Stimulated activated CD4-positive, alpha-beta T cell treated with anti-CD3 and anti-CD28 coated beads, Interleukin-15, amount 100 ng/mL, for 48 hours (primary cell): Measurements from ENCODE around the gene AMOT.

Source experiments
- DNase-seq, 2 donors: peaks; one replicate each; pipeline ENCODE4 v3.0.0-alpha.2; 2020; ENCODE audit warnings: low read depth in 2 of 2

The AMOT gene

DNA sequence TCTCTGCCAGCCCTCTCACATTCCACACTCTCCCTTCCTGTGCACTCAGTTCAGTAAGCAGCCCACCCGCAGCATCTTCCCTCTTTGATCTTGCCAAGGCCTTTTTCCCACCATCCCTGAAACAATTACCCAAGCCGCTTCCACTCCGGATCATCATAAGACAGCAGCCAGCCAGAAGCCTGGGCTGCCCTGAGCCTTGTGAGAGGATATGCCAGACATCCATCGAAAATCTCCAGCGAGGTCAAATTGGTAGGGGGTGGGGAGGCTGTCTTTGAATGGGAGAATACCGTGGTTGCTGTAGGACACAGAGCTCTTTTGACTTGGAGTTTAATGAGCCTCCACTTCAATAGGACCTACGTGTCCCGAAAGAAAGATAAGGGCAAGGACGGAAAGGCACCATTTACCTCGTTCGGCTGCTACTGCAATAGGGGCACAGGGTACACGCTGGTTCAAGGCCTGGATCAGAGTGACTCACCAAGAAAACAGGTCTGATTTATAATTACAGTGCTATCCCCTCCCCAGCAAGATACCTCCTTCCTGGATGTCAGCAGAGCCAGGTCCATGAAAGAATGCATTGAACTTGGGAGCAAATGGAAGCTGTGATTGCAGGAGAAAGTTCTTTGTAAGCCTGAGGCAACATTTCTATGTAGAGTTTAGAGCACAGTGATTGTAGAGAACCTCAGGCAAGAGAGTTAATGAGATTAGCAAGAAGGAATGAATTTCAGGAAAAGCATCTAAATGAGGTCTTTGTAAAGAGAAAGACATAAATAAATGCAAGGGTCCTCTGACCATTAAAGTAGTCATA, 39.5 kb downstream of the AMOT start:
- no peak for DNase-seq

DNA sequence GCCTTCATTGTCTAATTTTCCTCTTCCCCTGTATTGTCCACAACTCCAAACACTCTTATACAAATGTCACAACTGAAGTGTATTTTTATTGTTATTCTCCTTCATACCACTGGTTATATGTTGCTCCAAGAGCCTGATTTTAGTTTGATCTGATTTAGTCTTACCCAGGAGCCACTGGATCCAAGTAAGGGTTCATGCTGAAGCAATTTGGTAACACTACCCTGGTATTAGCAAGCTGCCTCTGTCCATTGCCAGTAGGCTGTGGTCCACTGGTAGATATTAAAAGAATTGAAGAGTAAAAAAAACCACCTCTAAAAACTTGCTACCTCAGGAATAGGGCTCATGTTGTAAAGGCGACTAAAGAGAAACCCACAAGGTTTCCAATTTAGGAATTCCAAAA, 41.2 kb downstream of the AMOT start:
- DNase-seq = no peak

DNA sequence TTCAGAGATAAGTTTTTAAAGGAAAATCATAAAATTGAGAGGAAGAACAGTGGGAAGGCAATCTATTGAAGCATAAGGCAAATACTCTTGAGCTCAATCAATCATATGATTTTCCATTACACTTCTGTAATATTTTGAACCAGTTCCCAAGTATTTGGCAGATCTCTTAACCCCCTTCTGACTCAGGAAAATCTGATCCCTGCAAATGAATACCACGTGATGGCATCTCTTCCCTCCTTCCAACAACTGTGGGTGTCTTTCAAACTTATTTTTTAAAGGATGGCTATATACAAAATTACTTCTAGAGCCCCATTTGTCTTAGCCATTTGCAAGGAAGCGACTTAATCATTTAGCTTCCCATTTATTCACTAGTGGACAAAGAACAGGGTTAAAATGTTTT, 41.9 kb downstream of the AMOT start:
- no peak for DNase-seq

DNA sequence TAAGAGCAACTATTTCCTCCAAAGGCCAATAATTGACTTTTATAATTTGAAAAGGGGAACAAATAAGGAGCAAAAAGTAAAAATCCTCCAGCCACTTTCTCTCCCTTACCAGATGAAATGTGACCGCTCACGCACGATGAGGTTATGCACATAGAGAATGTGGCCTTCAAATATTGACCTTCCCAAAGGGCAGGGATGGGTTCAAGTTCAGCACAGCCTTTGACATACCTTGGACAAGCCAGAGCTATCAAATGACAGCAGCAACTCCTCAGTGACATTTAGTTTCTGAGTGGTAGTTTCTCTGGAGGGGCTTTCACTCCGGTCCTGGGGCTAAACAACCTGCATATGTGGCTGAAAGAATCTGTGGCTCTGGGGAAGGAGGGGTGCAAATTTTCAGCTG, 50.7 kb downstream of the AMOT start:
- DNase-seq = no peak

DNA sequence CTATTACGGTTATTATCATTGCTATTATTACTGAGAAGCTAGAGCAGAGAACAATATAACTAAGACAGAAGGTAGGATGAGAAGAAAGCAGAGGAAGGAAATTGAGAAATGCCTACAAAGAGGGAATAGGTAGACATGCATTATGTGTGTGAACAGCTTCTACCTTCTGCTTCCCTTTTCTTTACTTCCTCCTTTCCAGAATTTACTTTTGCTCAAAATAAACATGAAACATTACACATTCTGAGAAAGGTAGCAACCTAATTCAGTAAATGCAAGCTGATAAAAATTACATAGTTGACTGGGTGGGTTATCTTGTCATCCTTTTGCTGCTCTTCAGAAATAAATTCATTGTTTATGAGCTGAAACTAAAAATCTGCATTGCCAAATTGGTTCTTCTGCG, 54.6 kb downstream of the AMOT start:
- no peak for DNase-seq

DNA sequence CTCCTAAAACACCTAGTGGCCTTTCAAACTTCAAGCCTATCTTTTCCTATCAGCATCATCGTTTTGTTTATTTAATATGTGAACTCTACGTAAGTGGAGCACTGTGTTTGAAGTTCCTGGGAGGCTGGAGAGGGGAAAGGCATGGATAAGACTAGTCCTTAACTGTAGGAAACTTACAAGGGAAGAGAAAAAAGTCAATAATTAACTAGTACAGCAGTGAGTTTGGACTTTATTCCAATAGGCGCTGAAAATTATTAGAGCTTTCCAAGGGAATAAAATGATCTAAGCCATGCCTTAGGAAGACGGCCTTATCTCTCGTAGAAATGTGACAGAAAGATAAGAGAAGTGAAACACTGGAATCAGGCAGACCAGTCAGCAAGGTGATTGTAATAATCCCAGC, 55.3 kb downstream of the AMOT start:
- DNase-seq = no peak

DNA sequence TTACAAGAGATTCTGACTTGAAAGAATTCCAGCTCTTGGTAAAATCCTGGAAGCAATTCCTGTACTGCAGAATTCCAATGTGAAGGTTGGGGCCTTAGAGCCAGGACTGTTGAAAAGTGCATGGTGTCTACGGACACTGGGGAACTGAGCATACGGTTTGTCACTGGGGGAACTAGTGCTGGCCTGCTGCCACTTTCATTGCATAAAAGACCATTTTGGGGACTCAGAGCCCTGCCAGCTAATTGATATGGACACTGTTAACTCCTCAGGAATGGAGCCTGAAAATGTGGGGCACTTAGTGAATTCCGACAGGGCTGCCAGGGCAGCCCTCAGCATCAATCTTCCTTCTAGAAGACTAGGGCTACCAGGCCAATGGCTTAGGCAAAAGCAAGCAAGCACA, 55.9 kb downstream of the AMOT start:
- no peak for DNase-seq

DNA sequence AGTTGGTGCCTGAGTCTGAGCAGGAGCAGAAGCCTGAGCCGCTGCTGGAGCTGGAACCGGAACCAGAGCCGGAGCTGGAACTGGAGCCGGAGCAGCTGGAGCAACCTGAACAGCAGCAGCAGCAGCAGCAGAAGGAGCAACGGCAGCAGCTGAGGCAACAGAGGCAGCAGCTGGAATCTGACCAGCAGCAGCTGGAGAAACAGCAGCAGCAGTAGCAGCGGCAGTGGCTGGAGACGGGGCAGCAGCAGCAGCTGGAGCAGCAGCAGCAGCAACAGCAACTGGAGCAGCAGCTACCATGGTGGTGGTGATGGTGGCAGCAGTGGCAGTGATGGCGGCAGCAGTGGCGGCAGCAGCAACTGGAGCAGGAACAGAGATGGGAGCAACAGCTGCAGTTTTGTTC, 61.5 kb downstream of the AMOT start:
- DNase-seq = no peak

DNA sequence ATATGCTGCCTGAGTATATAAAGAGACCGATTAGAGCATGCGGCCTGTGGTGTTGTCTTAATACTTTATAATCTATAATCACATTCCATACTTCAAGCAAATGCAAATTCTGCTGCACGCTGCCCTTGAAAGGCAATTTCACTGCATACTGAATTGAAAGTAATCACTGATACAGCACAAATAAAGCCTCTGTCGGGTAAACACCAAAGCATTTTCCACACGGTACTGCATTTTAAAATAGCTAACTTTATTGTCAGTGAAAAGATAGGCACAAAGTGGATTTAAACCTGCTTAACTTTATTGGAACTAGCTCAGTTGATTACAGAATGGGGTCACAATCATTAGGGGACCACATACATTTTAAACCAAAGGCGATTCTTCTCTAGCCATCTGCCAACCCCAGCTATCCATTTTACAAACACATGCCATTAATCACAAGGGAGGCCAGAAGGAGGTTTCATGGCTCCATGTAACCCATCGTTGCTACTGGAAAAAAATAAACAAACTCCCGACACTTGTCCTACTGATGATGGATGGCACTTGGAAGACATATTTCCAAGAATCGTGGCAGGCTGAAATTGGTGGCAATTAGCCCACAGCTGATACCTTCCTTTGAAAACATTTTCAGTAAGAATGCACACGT, 65.9 kb downstream of the AMOT start:
- DNase-seq = no peak

DNA sequence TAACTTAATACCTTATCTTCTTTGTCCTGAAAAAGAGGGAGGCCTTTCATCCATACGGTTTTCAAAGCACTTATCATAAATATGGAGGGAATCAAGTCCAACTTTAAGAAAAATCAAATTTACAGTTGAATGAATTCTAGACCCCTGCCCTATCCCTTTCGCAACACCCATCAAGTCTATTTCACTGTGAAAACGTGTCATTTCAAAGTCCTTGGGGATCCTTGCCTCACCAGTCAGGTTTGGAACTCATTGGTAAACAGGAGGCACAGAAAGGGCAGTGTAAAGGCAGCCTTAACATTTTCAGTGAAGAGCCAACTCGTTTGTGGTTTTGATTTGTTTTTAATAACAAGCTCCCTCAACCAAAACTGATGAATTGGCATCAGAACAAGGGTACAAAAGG, 66.5 kb downstream of the AMOT start:
- DNase-seq = no peak

DNA sequence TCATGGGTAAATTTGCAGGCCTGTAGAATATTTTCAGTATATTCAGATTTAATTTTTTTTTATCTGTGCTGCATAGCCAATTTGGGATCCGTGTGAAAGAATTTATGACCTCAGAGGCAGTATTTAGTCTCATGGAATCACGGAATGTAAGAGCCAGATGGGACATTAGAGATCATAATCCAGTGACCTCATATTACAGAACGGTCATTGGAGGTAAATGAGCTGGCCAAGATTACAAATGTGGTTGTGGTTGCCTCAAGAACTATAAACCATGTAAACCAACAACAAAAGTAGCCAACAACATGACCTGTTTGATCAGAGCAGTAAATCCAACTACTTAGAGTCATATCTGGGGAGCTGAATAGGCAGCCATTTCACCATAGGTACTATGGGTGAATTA, 71.6 kb downstream of the AMOT start:
- no peak for DNase-seq

DNA sequence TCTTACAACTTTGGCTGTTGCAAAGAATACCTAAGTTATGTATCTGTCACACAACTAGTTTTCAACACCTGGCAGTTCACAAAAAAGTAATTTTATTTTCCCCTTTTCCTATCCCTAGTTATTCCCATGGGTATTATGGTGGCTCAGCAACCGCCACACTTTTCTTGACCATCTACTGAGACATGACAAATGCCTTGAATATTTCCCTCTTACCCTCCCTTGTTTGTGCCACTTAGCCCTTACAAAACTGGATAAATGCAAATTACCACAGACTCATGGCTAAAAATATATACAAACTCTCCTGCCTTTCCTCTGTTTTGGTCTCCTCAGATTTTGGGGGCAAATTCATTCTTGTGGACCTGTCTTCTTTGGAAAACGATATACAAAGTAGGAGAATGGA, 72.1 kb downstream of the AMOT start:
- no peak for DNase-seq

DNA sequence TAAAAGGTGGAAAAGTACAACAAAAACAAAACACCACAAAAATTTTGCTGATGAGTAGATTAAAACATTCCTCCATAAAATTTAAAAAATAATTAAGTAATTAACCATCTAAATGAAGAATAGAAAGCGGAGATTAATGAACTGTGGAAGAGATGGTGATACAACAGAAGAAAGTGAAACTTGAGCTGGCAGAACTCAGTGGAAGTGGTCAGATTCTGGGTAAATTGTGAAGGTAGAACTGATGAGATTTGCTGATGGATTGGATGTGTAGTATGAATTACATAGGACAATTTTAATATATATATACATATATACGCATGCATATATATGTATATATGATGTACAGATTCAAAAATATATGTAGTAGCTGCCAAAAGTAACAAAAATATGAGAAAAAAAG, 73.9 kb downstream of the AMOT start:
- no peak for DNase-seq

DNA sequence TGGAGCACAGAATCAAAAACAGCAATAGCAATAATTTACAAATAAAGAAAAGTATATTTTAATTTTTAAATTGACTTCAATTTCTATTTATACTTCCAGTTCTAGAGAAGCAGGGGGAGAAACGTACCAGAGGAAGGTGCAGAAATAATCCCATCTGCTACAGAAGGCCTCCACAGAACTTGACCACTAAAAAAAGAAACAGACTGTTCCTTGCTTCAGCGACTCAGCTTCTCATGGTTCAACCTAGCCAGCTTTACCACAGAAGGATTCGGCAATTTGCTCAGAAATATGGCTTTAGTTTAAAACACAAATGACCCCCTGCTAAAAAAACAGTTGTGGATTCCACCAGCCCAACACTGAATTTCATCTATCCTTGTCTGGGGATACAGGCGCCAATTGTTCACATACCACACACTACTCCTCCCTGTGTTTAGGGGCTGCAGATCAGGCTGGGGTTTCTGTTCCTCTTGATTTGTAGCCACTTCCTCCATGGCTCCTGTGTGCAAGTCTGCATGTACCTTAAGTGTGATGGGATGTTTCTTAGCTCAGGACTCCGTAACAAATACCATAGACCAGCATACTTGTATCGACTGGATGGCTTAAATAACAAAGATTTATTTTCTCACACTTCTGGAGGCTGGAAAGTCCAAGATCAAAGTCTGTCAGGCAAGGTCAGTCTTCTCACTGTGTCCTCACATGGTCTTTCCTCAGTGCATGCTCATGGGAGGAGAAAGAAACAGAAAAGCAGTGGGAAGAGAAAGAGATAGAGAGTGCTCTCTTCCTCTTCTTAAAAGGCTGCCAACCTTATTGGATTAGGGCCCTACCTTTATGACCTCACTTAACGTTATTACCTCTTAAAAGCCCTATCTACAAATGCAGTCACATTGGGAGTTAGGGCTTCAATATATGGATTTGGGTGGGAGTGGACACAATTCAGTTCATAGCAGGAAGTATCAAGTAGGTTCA, 79.1 kb downstream of the AMOT start:
- no peak for DNase-seq

DNA sequence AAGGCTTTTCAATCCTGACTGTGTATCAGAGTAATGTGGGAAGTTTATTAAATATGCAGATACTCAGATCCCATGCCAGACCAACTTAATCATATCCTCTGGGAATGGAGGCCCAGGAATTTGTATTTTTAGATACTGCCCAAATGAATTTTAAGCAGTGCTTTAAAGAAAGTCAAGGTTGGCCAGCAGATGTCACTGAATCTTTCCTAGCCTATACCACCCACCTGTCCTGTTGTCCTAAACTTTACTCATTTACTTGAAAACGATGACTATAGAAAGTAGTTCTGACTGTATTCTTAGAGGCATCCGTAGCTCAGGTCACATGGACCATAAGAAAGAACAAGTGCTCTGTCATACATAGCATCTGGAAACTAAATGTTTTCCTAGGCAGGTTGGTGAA, 79.9 kb downstream of the AMOT start:
- DNase-seq = no peak

DNA sequence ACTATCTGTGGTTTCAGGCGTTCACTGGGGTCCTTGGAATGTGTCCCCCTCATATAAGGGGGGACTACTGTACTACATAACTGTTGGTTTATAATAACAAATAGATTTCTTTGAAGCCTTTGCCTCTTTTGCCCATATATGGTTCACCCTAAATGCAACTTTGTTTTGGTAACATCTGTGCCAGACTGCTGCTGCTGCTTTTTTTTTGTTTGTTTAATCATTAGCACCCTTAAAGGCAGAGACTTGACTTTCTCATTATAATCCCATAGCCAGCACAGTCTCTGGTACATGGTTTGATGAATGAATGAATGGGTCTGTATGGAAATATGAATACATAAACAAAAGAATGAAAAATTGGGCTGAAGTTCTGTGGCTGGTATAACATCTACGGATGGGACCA, 80.7 kb downstream of the AMOT start:
- no peak for DNase-seq

DNA sequence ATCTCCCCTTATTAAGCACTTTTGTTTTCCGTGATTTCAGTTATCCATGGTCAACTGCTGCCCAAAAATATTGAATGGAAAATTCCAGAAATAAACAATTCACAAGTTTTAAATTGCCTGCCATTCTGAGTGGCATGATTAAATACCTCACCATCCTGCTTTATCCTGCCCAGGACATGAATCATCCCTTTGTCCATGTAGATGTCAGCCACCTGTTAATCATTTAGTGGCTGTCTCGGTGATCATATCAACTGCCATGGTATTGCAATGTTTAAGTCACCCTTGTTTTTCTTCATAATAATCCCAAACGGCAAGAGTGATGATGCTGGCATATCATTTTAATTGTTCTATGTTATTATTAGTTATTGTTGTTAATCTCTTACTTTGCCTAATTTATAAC, 81.1 kb downstream of the AMOT start:
- DNase-seq = no peak

DNA sequence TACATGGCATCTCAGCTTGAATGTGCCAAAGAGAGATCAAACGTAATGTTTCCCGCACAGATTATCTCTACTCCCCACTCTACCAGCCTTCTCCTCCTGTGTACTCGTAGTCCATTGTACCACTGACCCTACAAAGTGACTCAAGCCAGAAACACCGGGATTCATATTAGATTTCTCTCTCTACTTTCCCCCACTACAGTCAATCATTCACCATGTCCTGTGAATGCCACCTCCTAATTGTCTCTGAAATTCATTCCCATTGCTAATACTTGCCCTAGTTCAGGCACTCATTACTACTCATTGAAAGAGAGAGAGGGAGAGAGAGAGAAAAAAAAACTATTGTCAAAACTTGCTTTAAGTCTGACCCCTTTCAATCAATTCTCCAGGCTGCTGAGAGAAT, 82.7 kb downstream of the AMOT start:
- DNase-seq = no peak

DNA sequence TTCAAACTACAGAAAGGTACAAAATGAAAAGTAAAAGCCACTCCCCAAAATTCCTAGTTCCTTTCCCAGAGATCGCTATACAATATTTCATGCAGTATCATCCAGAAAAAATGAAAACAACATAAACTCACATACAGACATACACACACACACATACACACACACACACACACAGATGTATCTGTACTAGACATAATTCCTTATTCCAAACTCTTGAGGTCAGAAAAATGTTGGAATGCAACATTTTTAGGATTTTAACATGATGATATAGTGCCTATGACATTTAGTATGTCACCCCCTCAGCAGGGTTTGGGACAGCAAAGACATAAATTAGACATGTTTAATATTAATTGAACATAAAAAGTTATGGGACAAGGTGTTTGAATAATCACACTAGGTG, 87.5 kb downstream of the AMOT start:
- DNase-seq = no peak

DNA sequence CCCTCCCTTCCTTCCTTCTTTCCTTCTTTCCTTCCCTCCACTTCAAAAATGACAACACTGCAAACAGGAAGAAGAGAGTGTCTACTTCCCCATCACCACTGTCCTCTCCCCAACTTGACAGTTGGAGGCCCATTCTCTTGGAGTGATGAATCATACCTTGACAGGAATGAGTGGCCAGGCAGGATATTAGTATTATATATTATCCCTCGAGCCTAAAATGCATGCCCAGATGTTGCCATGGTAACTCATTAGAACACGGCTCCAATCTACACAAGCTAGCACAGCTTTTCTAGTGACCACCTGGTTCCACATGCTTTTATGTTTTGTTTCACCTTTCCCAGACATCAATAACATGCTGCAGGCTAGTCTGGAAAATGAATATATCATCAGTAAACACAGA, 89.6 kb downstream of the AMOT start:
- no peak for DNase-seq

DNA sequence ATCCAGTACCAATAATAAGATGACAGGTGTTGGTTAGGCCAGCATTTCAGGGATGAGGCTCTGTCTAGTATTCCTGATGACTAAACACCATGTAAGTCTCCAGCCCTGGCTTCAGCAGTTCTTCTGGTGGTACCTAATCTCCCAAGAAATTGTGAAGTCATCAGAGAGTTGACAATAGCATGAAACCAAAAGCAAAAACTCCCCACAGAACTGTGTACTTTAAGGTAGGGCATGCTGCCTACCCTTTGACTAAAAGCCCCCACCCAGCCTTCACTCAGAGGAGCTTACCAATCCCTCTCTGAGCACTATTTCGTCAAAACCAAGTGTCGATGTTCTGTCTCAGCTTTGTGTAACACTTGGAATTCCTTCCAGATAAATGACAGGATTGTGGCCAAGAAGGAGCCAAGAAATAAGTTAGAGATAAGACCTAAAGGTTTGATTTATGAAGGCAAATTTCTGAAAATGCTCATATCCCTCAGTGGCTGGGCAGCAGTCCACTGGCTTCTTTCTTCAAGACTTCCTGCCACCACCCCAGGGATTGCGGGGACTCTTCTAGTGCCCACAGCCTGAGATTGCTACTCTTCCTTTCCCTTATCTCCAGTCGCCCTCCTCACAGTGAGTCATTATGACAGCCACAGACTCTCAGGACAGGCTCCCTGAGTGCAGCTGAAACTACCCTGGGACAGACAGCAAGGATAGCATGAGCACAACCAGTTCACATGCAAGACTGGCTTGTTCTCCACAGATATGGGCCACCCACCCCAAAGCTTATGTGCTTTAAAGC, 93.6 kb downstream of the AMOT start:
- no peak for DNase-seq
